Hematopoietic multipotent progenitor cell treated with erythropoietin and hydrocortisone succinate and interleukin-3 and kit ligand, for 17 days (in vitro differentiated cells): ENCODE measurements around the gene FER.
"Not testable (repeated sequence)": the region's sequence is repeated elsewhere in the genome, so short reads cannot be mapped to it uniquely, and the experiment has no call there.

Source experiments
- DNase-seq: peaks from one replicate; pipeline ENCODE4 v3.0.0-alpha.2; 2015; ENCODE audit warnings: low spot score

Gene FER

GRCh38 chr5:108881133-108881532, 133.4 kb downstream of the FER start:
- DNase-seq, result no peak

- no peak for DNase-seq
These were observed 137.0 kb downstream of the FER start for GRCh38 chr5:108884736-108885135.

- no peak for DNase-seq
These were observed 150.6 kb downstream of the FER start for GRCh38 chr5:108898257-108898656.

- no peak for DNase-seq
These were observed 151.0 kb downstream of the FER start for GRCh38 chr5:108898707-108899106.

GRCh38 chr5:108899244-108899643, 151.5 kb downstream of the FER start:
- not testable (repeated sequence) for DNase-seq

GRCh38 chr5:108900668-108901067, 153.0 kb downstream of the FER start:
- no peak for DNase-seq

- DNase-seq, result no peak
These were observed 158.1 kb downstream of the FER start for GRCh38 chr5:108905805-108906204.

- DNase-seq, result no peak
These were observed 162.9 kb downstream of the FER start for GRCh38 chr5:108910627-108911026.

- DNase-seq, result no peak
These were observed 163.4 kb downstream of the FER start for GRCh38 chr5:108911055-108911454.

GRCh38 chr5:108917596-108917995, 169.9 kb downstream of the FER start:
- no peak for DNase-seq

- DNase-seq, result no peak
These were observed 172.1 kb downstream of the FER start for GRCh38 chr5:108919591-108920326.

GRCh38 chr5:108924457-108924961, 176.8 kb downstream of the FER start:
- DNase-seq, result no peak

- DNase-seq, result no peak
These were observed 177.4 kb downstream of the FER start for GRCh38 chr5:108925073-108925472.

- DNase-seq, result no peak
These were observed 182.4 kb downstream of the FER start for GRCh38 chr5:108930107-108930506.

- no peak for DNase-seq
These were observed 187.9 kb downstream of the FER start for GRCh38 chr5:108935611-108936010.

GRCh38 chr5:108937221-108937620, 189.5 kb downstream of the FER start:
- no peak for DNase-seq

- DNase-seq, result no peak
These were observed 192.8 kb downstream of the FER start for GRCh38 chr5:108940506-108940905.

- DNase-seq, result no peak
These were observed 194.0 kb downstream of the FER start for GRCh38 chr5:108941746-108942145.

- no peak for DNase-seq
These were observed 195.0 kb downstream of the FER start for GRCh38 chr5:108942701-108943100.

- DNase-seq, result no peak
These were observed 197.4 kb downstream of the FER start for GRCh38 chr5:108945094-108945493.

- DNase-seq, result no peak
These were observed 198.3 kb downstream of the FER start for GRCh38 chr5:108946008-108946407.

- no peak for DNase-seq
These were observed 199.5 kb downstream of the FER start for GRCh38 chr5:108947164-108947563.

GRCh38 chr5:108950276-108950675, 202.6 kb downstream of the FER start:
- no peak for DNase-seq

GRCh38 chr5:108953940-108954339, 206.2 kb downstream of the FER start:
- no peak for DNase-seq
